Adrenal gland (tissue), 12 donors: ENCODE results near the gene A3GALT2. TPM values are rescaled to one million over a fixed set of nuclear protein-coding genes. Genes with fewer than 3 reads are reported as not detected.

Experiments
- DNase-seq, 7 donors: peaks; one replicate each; pipeline ENCODE4 v3.0.0-alpha.2; 2019 to 2020
- H3K27ac ChIP-seq, 5 donors: fragments of 200-600 bp; sonication (generic) in 4 of 5; 1 replicate in 3 of 5; 2 replicates in 2 of 5; pipeline versions ENCODE4 v1.5.1 to v1.8.0; 2016 to 2020; ENCODE audit warnings: mild to moderate bottlenecking in 1 of 5
- H3K27me3 ChIP-seq: fragments of 200-600 bp; 2 replicates; pipeline ENCODE4 v1.8.0; 2021
- H3K36me3 ChIP-seq, 2 donors: fragments of 200-600 bp; replicated peaks in 1 of 2; 1 replicate in 1 of 2; 2 replicates in 1 of 2; pipeline versions ENCODE4 v1.5.1 to v1.8.0; 2018 to 2022
- H3K4me1 ChIP-seq, 2 donors: fragments of 200-600 bp; replicated peaks in 1 of 2; 1 replicate in 1 of 2; 2 replicates in 1 of 2; pipeline versions ENCODE4 v1.5.1 to v1.8.0; 2018 to 2021
- H3K4me3 ChIP-seq, 4 donors: fragments of 200-600 bp; sonication (generic) in 3 of 4; one replicate each; pipeline ENCODE4 v1.5.1; 2016 to 2018
- H3K9me3 ChIP-seq, 3 donors: fragments of 200-600 bp; sonication (generic) in 1 of 3; replicated peaks in 1 of 3; 1 replicate in 2 of 3; 2 replicates in 1 of 3; pipeline versions ENCODE4 v1.5.1 to v1.8.0; 2016 to 2021
- CTCF ChIP-seq, 6 experiments: fragments of 450-650 bp in 4 of 6; fragments of 200-600 bp in 2 of 6; sonication (generic) in 1 of 6; IDR thresholded peaks; 1 replicate in 5 of 6; 2 replicates in 1 of 6; pipeline versions ENCODE4 v1.5.1 to v1.8.0; 2016 to 2021; ENCODE audit warnings: antibody characterized with exemption in 6 of 6, mild to moderate bottlenecking in 2 of 6, moderate library complexity in 1 of 6
- POLR2A ChIP-seq, 2 donors: fragments of 450-650 bp; IDR thresholded peaks; one replicate each; pipeline ENCODE4 v1.6.1; 2017; ENCODE audit warnings: antibody characterized with exemption in 2 of 2, mild to moderate bottlenecking in 2 of 2, moderate library complexity in 1 of 2
- WGBS, 4 donors: extraction: QIAGEN DNeasy Blood & Tissue Kit in 2 of 4; methylation state at CpG; one replicate each; pipeline versions ENCODE4 v1.1.5 to v1.1.7; 2013 to 2017; 5-methylcytosine and 5-hydroxymethylcytosine counted together
- intact Hi-C, 2 donors: fragments of 100-400 bp; cut with DNase I; formaldehyde crosslinking; loops; one replicate each; pipeline versions ENCODE4 v1.14.1 to v1.15.0; 2022 to 2023
- polyA plus RNA-seq, 3 donors: library from polyadenylated mRNA; stranded (reverse); fragments of 200-250 nt in 2 of 3; fragments of 350-450 nt in 1 of 3; fragmentation: Illumina TruSeq in 1 of 3; extraction: RNeasy Lipid Tissue Mini Kit (QIAGEN cat#74804) in 1 of 3; gene quantifications; one replicate each; pipeline ENCODE4 v1.2.3, GENCODE V29; 2013 to 2014
- total RNA-seq, 9 donors: library from RNA; depleted of rRNA in 4 of 9; stranded (reverse); fragments of >200 nt in 4 of 9; fragments of 120-200 nt in 1 of 9; fragmentation: NEBNext Ultra II Directional in 1 of 9; extraction: Animal tissue kit (Norgen Biotek cat#: 25700) in 1 of 9; gene quantifications; one replicate each; pipeline versions ENCODE4 v1.1.0 to v1.2.4, GENCODE V29; 2013 to 2023
- donor health status: healthy with polysubstance abuse.
- donor health status: Bipolar disorder and iron deficiency.
- donor health status: DM: yes; HTN: yes; CAD: no.
- donor health status: DM: no; HTN: no; CAD: no.
- donor health status: DM: no; HTN: no; CAD: no.
- donor health status: DM: yes; HTN: yes; CAD: no.

Gene A3GALT2
- total and polyA plus RNA-seq, 12 donors = 0.17 to 0.49 TPM; not detected in 10

GRCh38 chr1:33273406-33273805 lies 47.5 kb downstream of the A3GALT2 start:
- H3K4me1 ChIP-seq = peaks cover under 1 to 5% of the 10 kb centered on the region in 2 donors
- H3K9me3 ChIP-seq = no peaks in the 10 kb centered on the region
- no peak overlapping the region for H3K4me3 ChIP-seq
- 75 to 86% (median 82%) methylated on average over 3 of the region's 3 CpGs for WGBS, 4 donors
- H3K36me3 ChIP-seq = peaks cover 0 to 12% of the 10 kb centered on the region in 2 donors
- no peak overlapping the region for H3K27ac ChIP-seq
- DNase-seq = no peak
- no peak for TF ChIP-seq CTCF (IDR thresholded peaks at IDR 0.05)
- no peak for TF ChIP-seq POLR2A (IDR thresholded peaks at IDR 0.05)
- intact Hi-C loops = loop anchor here in 1 of 2 donors (10.0 kb wide), 1 partner anchor 139 kb away; no protein-coding TSS in a partner anchor
- H3K27me3 ChIP-seq = no peaks in the 10 kb centered on the region

- Histone ChIP-seq H3K4me1 (peaks cover 5% of the 10 kb centered on the region in 2 donors), H3K4me3 (no peak overlapping the region), H3K9me3 (no peaks in the 10 kb centered on the region), H3K36me3 (peaks cover 0 to 12% of the 10 kb centered on the region in 2 donors), H3K27ac (no peak overlapping the region), H3K27me3 (no peaks in the 10 kb centered on the region)
- no peak for DNase-seq
- TF ChIP-seq POLR2A (IDR thresholded peaks at IDR 0.05) = no peak
- no peak for TF ChIP-seq CTCF (IDR thresholded peaks at IDR 0.05)
- intact Hi-C loops = loop anchor here in 1 of 2 donors (10.0 kb wide), 1 partner anchor 138 kb away; no protein-coding TSS in a partner anchor
- 78 to 89% (median 81%) methylated on average over 1 of the region's 1 CpG for WGBS, 4 donors
These were observed 48.0 kb downstream of the A3GALT2 start for GRCh38 chr1:33272930-33273329.

GRCh38 chr1:33272509-33272908 lies 48.4 kb downstream of the A3GALT2 start:
- H3K27me3 ChIP-seq = no peaks in the 10 kb centered on the region
- H3K27ac ChIP-seq = no peak overlapping the region
- intact Hi-C loops = loop anchor here in 1 of 2 donors (10.0 kb wide), 1 partner anchor 138 kb away; no protein-coding TSS in a partner anchor
- 60 to 89% (median 70%) methylated on average over 2 to 3 of the region's 3 CpGs for WGBS, 4 donors
- DNase-seq = no peak
- TF ChIP-seq POLR2A (IDR thresholded peaks at IDR 0.05) (no peak), CTCF (IDR thresholded peaks at IDR 0.05) (no peak)
- no peak overlapping the region for H3K4me3 ChIP-seq
- H3K9me3 ChIP-seq = no peaks in the 10 kb centered on the region
- H3K36me3 ChIP-seq = peaks cover 0 to 9% of the 10 kb centered on the region in 2 donors
- H3K4me1 ChIP-seq = peaks cover 5 to 6% of the 10 kb centered on the region in 2 donors

GRCh38 chr1:33271666-33272505 lies 49.0 kb downstream of the A3GALT2 start:
- peaks cover 5 to 6% of the 10 kb centered on the region in 2 donors for H3K4me1 ChIP-seq
- TF ChIP-seq POLR2A (IDR thresholded peaks at IDR 0.05) (no peak), CTCF (IDR thresholded peaks at IDR 0.05) (no peak)
- H3K27me3 ChIP-seq = no peaks in the 10 kb centered on the region
- WGBS, 4 donors = 85 to 91% (median 88%) methylated on average over 12 to 13 of the region's 13 CpGs
- intact Hi-C loops = loop anchor here in 1 of 2 donors (10.0 kb wide), 1 partner anchor 137 kb away; no protein-coding TSS in a partner anchor
- no peak for DNase-seq
- no peaks in the 10 kb centered on the region for H3K9me3 ChIP-seq
- H3K36me3 ChIP-seq = peaks cover 0 to 3% of the 10 kb centered on the region in 2 donors
- peak overlapping the region in 1 of 5 donors; percentile 10 for H3K27ac ChIP-seq
- no peak overlapping the region for H3K4me3 ChIP-seq
